Measurements from ENCODE around the gene PIGU. TPM values are rescaled to one million over a fixed set of nuclear protein-coding genes. Genes with fewer than 3 reads are reported as not detected.

Gene PIGU
- total RNA-seq, 1 experiment from 2014 or later = 25.1 TPM

- ATAC-seq (no peak), DNase-seq (ENCODE audit: low read depth, low spot score) (no peak)
- no peaks in the 10 kb centered on the region for H3K9me3 ChIP-seq (ENCODE audit: control insufficient read depth in 1 of 2, insufficient read depth in 1 of 2, low read depth in 1 of 2, low read length in 2 of 2)
- H3K36me3 ChIP-seq (ENCODE audit: control insufficient read depth in 1 of 2, insufficient read depth in 2 of 2, low read length in 2 of 2) = no peaks in the 10 kb centered on the region
- H3K9ac ChIP-seq (ENCODE audit: low read length) = no peak overlapping the region
- CTCF ChIA-PET = no interaction called here
- H3K27ac ChIP-seq (ENCODE audit: low read depth, low read length) = no peak overlapping the region
- TF ChIP-seq ELF1 (IDR thresholded peaks at IDR 0.05; ENCODE audit: borderline replicate concordance, low read depth) (no peak), POLR2AphosphoS5 (IDR thresholded peaks at IDR 0.05; ENCODE audit: low read depth, low read length) (no peak), EZH2 (IDR thresholded peaks at IDR 0.05) (no peak), SIN3A (IDR thresholded peaks at IDR 0.05; ENCODE audit: low read depth) (no peak), RAD21 (IDR thresholded peaks at IDR 0.05; ENCODE audit: low read depth) (no peak), YY1 (IDR thresholded peaks at IDR 0.05; ENCODE audit: extremely low read depth, insufficient replicate concordance, low read depth, low read length) (no peak), CEBPB (IDR thresholded peaks at IDR 0.05; ENCODE audit: low read depth) (no peak), EZH2phosphoT487 (IDR thresholded peaks at IDR 0.05; ENCODE audit: borderline replicate concordance) (no peak), CBX3 (IDR thresholded peaks at IDR 0.05; ENCODE audit: low read depth) (no peak), MAX (IDR thresholded peaks at IDR 0.05) (no peak), ZBTB33 (IDR thresholded peaks at IDR 0.05; ENCODE audit: extremely low read depth, insufficient replicate concordance, low read length) (no peak), SP1 (IDR thresholded peaks at IDR 0.05; ENCODE audit: low read depth) (no peak), ZFX (IDR thresholded peaks at IDR 0.05) (no peak), ZNF274 (IDR thresholded peaks at IDR 0.05; ENCODE audit: low read depth, low read length) (no peak)
- H3K79me2 ChIP-seq (ENCODE audit: insufficient read depth, low read length) = no peaks in the 10 kb centered on the region
- no peak overlapping the region for H2AFZ ChIP-seq (ENCODE audit: low read depth, low read length, poor library complexity, severe bottlenecking)
- H4K20me1 ChIP-seq (ENCODE audit: insufficient read depth) = no peaks in the 10 kb centered on the region
- no TSS peak for BruUV-seq (replicated peaks)
- POLR2A ChIA-PET = no interaction called here
- H3K4me1 ChIP-seq (ENCODE audit: control insufficient read depth in 1 of 2, insufficient read depth in 2 of 2, low read length in 2 of 2) = peaks cover 0 to 29% of the 10 kb centered on the region in 2 experiments; a peak in 2 of 4 replicates
- H3K4me2 ChIP-seq (ENCODE audit: low read length) = no peak overlapping the region
- no peaks in the 10 kb centered on the region for H3K9me2 ChIP-seq (ENCODE audit: insufficient read depth)
- intact Hi-C loops (cut with micrococcal nuclease) = loop anchor here (2.0 kb wide), 2 partner anchors 130 to 190 kb away; no protein-coding TSS in a partner anchor
- no peak overlapping the region for H3K4me3 ChIP-seq (replicated peaks in 1 of 2; ENCODE audit: low read depth in 1 of 2, low read length in 2 of 2)
- RAD21 ChIA-PET (ENCODE audit: low non-redundant PET in 1 of 2, low total read pairs in 2 of 2, uncharacterized antibody in 2 of 2, unreplicated experiment in 2 of 2) = interaction anchor here (0.6 to 1.0 kb wide), 3 partner anchors 42 to 131 kb away, joined by 3 to 6 read pairs (median 3); no protein-coding TSS in a partner anchor
- H3K27me3 ChIP-seq (ENCODE audit: insufficient read depth, low read length) = no peaks in the 10 kb centered on the region
Measured at GRCh38 chr20:34578521-34578920, 98.4 kb downstream of the PIGU start.
